H1 (cell line): ENCODE results near the gene EEF1AKMT2.

Experiments used
- CBX5 ChIP-seq: fragments of 300-800, 300-1000 bp; sonication (generic); IDR thresholded peaks from 2 replicates; pipeline ENCODE4 v1.7.1; 2016; ENCODE audit warnings: antibody characterized with exemption, low read length, low read depth
- CTCF ChIP-seq, 3 experiments: IDR thresholded peaks; 1 replicate in 2 of 3; 2 replicates in 1 of 3; pipeline versions ENCODE4 v1.5.1 to v1.6.1; 2011; ENCODE audit warnings: low read length in 3 of 3, mild to moderate bottlenecking in 3 of 3, inconsistent platforms in 2 of 3, low read depth in 1 of 3, moderate library complexity in 1 of 3; ENCODE audit not compliant: insufficient read depth in 1 of 3; ENCODE audit errors: control extremely low read depth in 1 of 3
- HDAC2 ChIP-seq, 2 experiments: fragments of 300-600 bp in 1 of 2; sonication (generic) in 1 of 2; IDR thresholded peaks; 2 replicates each; pipeline ENCODE4 v1.6.1; 2011 to 2012; ENCODE audit warnings: low read depth in 2 of 2, low read length in 2 of 2, mild to moderate bottlenecking in 2 of 2, moderate library complexity in 2 of 2, borderline replicate concordance in 1 of 2, inconsistent platforms in 1 of 2
- MAX ChIP-seq: IDR thresholded peaks from 2 replicates; pipeline ENCODE4 v1.6.1; 2012; ENCODE audit warnings: inconsistent platforms
- POLR2A ChIP-seq, 2 experiments: IDR thresholded peaks; 1 replicate in 1 of 2; 2 replicates in 1 of 2; pipeline ENCODE4 v1.6.1; 2011; ENCODE audit warnings: low read depth in 2 of 2, low read length in 2 of 2, mild to moderate bottlenecking in 2 of 2; ENCODE audit errors: control extremely low read depth in 1 of 2
- POLR2AphosphoS5 ChIP-seq: IDR thresholded peaks from 2 replicates; pipeline ENCODE4 v1.6.1; 2011; ENCODE audit warnings: low read depth, low read length
- RBBP5 ChIP-seq: IDR thresholded peaks from 2 replicates; pipeline ENCODE4 v1.7.1; 2012; ENCODE audit warnings: low read depth, mild to moderate bottlenecking, inconsistent platforms, low read length, moderate library complexity, borderline replicate concordance
- SIX5 ChIP-seq: IDR thresholded peaks from 2 replicates; pipeline ENCODE4 v1.6.1; 2011; ENCODE audit warnings: mild to moderate bottlenecking, low read depth, low read length
- YY1 ChIP-seq: IDR thresholded peaks from 2 replicates; pipeline ENCODE4 v1.6.1; 2011; ENCODE audit warnings: low read depth, mild to moderate bottlenecking, low read length

GRCh38 chr10:124741922-124742412, 49.7 kb downstream of the EEF1AKMT2 start:
- TF ChIP-seq CTCF (IDR thresholded peaks at IDR 0.05; ENCODE audit: control extremely low read depth in 1 of 3, insufficient read depth in 1 of 3, low read depth in 1 of 3, low read length in 3 of 3) (no peak), YY1 (no peak), POLR2A (IDR thresholded peaks at IDR 0.05; ENCODE audit: control extremely low read depth in 1 of 2, low read depth in 2 of 2, low read length in 2 of 2) (no peak), SIX5 (no peak), MAX (no peak), HDAC2 (IDR thresholded peaks at IDR 0.05; ENCODE audit: borderline replicate concordance in 1 of 2, low read depth in 2 of 2, low read length in 2 of 2) (no peak), CBX5 (no peak), RBBP5 (no peak), POLR2AphosphoS5 (no peak)
